GM18951 (cell line): ENCODE measurements around the gene NUTF2.

Experiments used
- POLR2A ChIP-seq: IDR thresholded peaks from 4 replicates; pipeline ENCODE4 v1.6.1; 2011; ENCODE audit warnings: mild to moderate bottlenecking; ENCODE audit not compliant: insufficient read length, insufficient read depth; ENCODE audit errors: extremely low read depth
- in situ Hi-C: fragments of 300-500 bp; cut with MboI; formaldehyde crosslinking; loops from one replicate; pipeline ENCODE4 v1.12.0; 2022; ENCODE audit warnings: low sequenced_read_pairs, mixed read lengths, inconsistent platforms; ENCODE audit not compliant: unreplicated experiment

NUTF2 gene

DNA sequence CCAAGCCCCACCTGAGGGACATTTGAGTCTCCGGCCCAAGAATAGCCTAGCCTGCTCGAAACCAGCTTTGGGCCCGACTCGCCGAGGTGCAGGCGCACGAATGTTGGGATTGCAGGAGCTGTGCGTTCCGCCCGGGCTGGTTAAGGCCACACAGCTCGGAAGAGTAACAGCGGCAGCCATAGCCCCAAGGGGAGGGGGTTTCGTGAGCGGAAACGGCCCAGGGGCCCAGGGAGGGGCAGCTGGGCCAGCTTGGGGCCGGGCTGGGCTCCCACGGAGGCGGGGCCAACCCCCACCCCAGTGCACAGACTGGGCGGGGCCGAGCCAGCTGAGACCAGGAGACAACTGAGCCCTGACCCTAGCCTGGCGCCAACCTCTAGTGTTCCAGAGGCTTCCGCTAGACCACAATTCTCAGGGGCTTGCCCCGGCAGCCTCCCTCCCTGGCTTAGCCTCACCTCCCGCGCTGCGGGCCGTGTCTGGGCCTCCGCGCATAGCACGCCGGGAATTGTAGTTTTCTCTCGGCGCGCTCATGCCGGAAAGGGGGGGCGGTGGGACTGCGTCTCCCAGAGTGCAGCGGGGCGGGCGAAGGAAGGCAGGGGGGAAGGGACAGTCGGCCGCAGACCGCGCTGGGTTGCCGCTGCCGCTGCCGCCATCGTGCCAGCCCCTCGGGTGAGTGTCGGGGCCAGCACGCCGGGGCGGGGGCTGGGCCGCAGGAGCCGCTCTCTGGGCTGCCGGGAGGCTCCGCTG lies at the start of gene NUTF2:
Gene NUTF2, plus strand, starts transcription at position 614 of the 744 bp plus-strand sequence. CDS start 18,198 bp downstream, outside the sequence.
- peak; percentile 71 for TF ChIP-seq POLR2A
- in situ Hi-C loops: no loop called here

DNA sequence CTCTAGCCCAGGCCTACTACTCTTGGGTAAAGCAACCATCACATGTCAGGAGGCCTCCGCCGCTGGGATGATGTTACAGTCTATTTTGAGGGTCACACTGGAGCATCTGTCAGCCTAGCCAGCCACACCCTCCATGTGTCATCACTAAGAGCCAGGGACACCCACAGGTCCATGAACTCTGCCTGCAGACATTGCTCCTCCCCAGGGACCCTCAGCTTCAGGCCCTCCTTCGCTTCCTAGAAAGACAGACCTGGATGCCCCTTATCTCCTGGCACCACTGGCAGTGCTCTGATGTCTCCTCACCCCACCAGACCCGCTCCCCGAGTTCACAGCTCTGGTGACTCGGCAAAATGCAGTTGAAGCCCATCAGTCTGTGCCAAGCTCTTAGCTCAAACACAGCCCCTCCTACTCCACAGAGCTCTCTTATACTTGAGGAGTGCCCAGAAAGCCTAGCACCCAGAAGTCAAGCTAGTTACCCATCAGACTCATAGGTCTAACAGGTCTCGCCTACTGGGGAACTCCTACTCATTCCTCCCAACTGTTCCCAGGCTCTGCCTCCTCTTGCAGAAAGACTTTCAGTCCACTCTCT lies 46.3 kb upstream of the NUTF2 start:
- no peak for TF ChIP-seq POLR2A
- in situ Hi-C loops: no loop called here

DNA sequence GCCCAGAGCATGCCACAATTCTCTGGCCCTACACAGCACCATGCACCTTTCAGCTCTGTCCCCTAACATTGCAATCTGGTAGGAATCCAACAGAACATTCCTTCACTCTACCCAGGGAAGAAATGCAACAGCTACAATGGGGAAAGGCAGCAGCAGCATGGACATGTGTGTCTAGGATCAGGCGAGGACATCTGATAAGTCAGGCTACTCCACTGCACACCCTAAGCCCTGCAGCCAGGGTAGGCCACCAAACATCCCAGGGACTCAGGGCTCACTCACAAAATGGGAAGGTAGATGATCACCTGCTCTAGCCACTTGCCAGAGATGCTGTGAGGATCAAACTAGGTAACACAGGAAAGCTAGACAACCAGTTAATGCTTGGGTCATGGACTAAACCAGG lies 45.5 kb upstream of the NUTF2 start:
- in situ Hi-C loops: no loop called here
- no peak for TF ChIP-seq POLR2A

DNA sequence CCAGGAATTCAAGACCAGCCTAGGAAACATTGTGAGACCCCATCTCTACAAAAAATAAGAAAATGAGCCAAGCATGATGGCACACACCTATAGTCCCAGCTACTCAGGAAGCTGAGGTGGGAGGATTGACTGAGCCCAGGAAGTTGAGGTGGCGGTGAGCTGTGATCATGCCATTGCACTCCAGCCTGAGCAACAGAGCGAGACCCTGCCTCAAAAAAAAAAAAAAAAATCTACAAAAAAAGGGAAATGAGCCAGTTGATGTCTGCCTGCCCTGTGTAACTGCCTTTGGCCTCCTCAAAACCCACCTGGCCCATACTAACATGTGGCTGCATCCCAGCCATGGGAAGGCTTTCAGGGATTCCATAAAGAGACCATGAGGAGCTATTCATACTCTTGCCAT lies 44.9 kb upstream of the NUTF2 start:
- TF ChIP-seq POLR2A: no peak
- in situ Hi-C loops: no loop called here

DNA sequence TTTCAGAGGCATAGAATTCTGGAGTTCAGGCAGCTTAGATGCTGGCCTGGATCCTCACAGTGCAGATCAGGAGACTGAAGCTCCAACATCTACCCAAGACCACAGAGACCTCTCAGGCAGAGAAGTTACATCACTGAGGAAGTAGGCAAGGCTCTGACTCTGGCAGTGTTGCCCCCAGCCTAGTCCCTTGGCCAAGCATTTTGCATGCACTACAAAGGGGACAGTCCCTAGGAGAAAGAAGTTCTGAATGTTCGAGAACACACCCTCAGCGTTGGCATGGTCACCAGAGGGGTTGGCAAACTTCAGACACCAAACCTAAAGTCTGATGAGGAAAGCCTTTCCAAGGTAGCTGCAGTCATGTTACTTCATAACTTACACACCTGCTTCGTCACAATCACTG lies 42.8 kb upstream of the NUTF2 start:
- no peak for TF ChIP-seq POLR2A
- in situ Hi-C loops: no loop called here

DNA sequence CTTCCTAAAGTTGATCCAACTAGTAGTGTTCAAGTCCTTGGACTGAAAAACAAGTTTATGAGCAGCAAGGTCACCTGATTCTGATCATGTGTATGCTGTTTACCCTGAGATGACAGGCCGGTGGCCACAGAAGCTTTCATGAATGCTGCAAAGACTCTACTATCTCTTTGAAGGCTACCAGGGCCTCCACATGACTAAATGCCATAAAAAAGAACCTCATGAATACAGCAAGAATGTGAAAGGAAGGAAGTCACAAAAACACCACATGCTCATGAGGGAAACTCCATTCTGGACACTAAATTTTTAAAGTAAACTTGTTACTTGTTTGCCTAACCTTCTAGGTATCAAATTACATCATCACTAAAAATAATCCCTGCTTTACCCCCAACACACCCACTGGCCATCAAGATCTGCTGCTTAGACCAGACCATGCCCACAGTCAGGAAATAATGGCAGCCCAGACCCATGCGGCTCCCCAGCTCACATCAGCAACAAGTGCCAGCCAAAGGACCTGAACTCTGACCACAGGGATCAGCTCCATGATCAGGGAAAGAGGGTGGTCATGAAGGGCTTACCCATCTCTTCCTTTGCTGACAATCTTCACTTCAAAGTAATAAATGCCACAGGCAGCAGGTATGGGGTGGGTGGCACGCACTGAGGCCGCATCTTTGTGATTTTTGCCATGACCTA lies 41.7 kb upstream of the NUTF2 start:
- no peak for TF ChIP-seq POLR2A
- in situ Hi-C loops: no loop called here

DNA sequence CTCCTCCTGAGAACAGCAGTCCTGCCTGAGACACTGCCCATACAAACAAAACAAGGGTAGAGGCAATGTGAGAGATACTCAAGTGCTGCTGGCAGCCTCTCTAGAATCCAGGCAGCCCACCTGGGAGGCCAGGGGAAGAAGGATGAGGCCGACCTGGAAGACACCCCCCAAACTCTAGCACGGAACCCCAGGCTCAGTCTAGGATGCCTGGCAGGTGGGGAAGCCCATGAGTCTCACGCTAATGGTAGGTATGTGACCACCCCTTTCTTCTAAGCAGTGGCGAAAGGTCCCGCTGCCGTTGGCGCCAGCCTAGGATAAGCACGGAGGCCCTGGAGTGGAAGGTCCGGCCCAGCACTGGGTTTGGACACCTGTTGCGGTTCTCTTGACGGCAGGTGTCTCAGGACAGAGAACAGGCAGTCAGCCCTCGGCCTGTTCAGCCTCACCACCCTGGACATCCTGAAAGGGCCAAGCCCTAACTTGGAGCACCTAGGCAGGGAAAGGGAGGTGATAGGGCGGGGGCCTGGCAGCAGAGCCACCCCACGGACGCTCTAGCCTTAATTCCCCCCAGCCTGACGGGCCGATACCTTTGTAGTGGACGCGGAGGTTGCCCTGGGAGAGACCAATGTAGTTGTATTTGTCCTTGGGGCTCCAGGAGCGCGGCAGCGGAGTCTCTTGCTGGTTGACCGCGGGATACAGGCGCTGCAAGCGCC lies 40.9 kb upstream of the NUTF2 start:
- TF ChIP-seq POLR2A: no peak
- in situ Hi-C loops: no loop called here

DNA sequence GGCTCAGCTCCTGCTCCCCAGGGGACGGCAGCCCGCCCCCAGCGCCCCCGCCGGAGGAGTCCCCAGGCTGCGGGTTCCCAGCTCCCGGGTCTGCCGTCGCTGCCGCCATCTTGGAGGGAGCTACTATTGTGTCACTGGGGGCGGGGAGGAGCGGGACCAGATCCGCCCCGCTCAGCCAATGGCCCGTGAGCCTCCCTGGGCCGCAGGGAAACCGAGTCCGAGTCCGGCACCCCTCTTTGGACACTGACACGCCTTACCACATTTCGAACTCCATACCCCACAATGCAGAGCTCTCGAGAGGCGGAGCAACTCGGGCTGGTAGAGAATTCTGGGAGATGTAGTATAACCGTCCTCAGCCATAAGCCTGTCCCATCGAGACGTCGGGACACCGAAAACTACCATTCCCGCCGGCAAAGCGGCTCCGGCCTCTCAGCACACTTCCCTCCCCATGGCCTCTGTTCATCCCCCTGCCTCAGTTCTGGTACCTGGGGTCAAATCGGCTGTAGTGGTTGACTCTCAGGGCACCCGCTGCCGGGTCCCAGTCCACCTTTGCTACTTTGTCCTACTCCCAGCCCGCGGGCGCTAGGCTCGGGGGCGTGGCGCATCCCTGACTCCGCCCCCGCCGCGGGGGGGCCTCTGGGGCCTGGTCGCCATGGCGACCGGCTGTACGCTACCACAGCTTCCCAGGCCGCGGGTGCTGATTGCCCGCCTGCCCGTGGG lies 40.1 kb upstream of the NUTF2 start, which contains the start of the genes RANBP10 and TSNAXIP1:
Gene RANBP10, minus strand, starts transcription at position 133 of the 720 bp plus-strand sequence. Its CDS starts 24 bp downstream, at position 109.
Gene TSNAXIP1, plus strand, starts transcription at position 462 of the 720 bp plus-strand sequence. CDS start 261 bp downstream, outside the sequence.
- TF ChIP-seq POLR2A: peak; percentile 90
- in situ Hi-C loops: no loop called here

DNA sequence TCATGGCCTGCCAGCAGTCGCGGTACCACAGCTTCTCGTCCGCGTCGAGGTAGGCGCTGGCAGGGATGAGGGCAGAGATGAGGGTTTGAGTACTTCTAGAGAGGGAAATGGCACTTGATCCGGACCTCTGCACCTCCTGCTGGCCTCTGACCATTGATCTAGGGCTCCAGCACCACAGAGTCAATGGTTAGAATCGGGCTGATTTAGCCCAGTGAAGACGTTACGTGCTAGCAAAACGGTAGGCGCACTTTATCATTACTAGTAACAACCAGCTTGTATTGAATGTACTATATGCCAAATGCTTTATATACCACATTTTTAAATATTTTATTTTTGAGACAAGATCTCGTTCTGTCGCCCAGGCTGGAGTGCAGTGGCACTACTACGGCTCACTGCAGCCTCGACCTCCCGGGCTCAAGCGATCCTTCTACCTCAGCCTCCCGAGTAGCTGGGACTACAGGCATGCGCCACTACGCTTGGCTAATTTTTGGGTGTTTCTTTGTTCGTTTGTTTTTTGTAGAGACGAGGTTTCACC lies 39.5 kb upstream of the NUTF2 start:
- in situ Hi-C loops: no loop called here
- TF ChIP-seq POLR2A: no peak

DNA sequence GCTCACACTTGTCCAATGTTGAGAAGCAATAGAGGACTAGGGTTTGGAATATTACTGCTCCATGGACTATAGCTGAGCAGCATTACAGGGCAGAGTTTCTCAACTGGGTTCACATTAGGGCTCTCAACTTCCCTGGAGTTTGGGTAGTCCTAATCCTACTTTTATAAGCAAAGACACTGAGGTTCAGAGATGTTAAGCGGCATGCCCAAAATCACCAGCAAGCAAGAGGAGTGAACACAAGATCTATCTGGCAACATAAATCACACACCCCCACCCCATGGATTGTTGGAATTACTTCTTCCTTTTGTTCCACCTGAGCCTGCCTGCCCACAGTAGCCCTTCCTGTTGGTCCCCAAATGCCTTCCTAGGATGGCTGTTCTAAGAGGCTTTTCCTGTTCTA lies 34.8 kb upstream of the NUTF2 start:
- in situ Hi-C loops: no loop called here
- no peak for TF ChIP-seq POLR2A

DNA sequence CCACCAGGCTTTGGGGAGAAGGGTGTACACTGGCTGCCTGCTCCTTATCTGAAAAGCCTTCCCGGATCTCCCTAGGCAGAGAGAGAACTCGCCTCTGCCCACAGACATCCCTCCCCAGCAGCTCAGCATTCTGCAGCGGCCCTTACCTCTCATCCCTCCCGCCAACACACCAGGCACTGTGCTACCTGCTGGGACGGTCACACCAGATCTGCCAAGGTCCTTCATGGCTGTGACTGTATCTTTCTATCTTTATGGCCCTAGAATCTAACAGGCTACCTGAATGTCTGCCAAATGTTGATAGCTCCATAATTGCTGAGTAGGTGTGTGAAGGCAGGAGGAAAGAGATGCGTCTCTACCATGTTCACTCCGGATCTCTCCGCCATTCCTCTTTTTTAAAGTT lies 32.2 kb upstream of the NUTF2 start:
- no peak for TF ChIP-seq POLR2A
- in situ Hi-C loops: no loop called here

DNA sequence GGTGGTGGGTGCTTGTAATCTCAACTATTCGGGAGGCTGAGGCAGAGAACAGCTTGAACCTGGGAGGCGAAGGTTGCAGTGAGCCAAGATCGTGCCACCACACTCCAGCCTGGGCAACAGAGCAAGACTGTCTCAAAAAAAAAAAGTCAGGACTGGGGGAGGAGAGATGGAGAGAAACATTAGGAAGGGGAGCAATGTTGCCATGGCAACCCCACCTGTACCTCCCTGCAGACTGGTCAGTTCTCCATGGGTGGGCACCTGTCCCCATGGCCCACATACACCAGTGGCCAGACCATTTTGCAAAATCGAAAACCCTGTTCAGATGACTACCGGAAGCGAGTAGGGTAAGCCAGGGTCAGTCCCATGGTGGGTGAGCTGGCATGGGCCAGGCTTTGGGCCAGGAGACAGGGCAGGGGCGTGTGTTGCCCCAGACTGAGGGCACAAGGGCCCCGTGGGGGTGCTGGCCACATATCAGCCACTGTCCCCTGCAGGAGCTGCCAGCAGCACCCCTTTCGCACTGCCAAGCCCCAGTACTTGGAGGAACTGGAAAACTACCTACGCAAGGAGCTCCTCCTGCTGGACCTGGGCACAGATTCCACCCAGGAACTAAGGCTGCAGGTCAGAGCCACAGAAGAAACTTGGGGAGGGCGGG lies 26.0 kb upstream of the NUTF2 start:
- in situ Hi-C loops: no loop called here
- no peak for TF ChIP-seq POLR2A
